CD4-positive, alpha-beta T cell treated with Interleukin-4 for 4 hours (primary cell): ENCODE measurements around the gene ZNF22.

ENCODE experiments used
- DNase-seq: peaks from one replicate; pipeline ENCODE4 v3.0.0-alpha.2; 2020

ZNF22 gene

GRCh38 chr10:44965651-44966097, 35.0 kb upstream of the ZNF22 start:
- no peak for DNase-seq

- no peak for DNase-seq
These were observed 34.5 kb upstream of the ZNF22 start for GRCh38 chr10:44966129-44966815.

- no peak for DNase-seq
These were observed 33.8 kb upstream of the ZNF22 start for GRCh38 chr10:44966816-44967509.

GRCh38 chr10:44967616-44968015, 33.1 kb upstream of the ZNF22 start:
- no peak for DNase-seq

GRCh38 chr10:44968091-44968490, 32.6 kb upstream of the ZNF22 start:
- DNase-seq, result peak; percentile 18

DNA sequence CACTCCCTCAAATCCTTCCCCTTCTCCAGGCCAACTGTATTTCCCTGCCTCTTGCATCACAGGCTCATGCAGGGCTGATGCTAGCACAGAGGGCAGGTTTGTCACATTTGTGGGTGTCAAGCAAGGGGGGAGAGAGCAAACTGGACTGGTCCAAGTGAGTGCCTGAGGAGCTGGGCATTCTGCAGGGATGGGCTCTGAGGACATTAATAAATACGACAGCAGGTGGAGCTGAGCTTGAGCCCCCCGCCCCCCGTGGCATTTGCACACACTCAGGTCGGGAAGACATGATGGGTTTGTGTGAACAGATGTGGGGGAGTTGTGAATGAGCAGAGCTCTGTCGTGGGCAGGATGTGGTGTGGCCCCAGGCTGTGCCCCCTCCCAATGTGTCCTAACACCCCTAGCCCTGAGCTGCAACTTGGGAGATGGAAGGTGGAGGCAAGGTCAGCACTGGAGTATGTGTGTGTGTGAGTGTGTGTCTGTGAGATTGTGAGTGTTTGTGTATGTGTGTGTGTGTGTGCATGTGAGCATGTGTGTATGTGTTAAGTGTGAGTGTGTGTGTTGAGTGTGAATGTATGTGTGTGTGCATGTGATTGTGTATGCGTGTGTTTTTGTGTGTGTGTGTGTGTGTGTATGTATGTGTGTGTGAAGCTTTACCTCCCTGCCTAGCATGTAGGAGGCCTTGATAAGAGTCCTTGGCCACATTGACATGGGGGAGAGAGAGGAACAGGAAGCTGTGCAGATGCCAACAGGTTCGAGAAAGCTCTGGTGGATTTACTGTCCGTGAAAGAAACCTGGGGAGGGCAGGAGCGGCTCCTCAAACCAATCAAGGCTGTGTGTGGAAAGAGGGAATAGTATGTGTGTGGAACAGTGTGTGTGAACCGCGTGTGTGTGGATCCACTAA, 32.0 kb upstream of the ZNF22 start:
- DNase-seq, result peak; percentile 32

GRCh38 chr10:44969854-44970253, 30.9 kb upstream of the ZNF22 start:
- DNase-seq, result no peak

DNA sequence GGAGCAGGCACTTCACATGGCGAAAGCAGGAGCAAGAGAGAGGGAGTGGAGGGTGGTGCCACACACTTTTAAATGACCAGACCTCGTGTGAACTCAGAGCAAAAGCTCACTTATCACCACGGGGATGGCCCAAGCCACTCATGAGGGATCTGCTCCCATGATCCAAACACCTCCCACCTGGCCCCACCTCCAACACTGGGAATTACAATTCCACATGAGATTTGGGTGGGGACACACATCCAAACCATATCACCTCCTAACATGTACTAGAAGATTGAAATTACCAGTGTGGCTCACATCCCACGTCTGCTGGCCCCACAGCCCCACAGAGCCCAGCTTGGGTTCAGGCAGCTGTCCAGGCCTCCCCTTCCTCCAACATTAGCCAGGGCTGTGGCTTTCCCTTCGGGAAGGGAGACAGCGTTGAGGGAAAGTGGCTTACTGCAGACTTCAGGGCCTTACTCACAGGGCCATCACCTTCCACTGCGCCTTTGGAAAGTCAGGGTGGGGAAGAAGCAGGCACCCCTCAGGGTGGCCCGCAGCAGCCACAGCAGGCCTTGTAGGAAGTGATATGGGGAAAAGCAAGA, 29.8 kb upstream of the ZNF22 start:
- DNase-seq, result no peak

GRCh38 chr10:44971434-44971833, 29.3 kb upstream of the ZNF22 start:
- DNase-seq, result no peak

DNA sequence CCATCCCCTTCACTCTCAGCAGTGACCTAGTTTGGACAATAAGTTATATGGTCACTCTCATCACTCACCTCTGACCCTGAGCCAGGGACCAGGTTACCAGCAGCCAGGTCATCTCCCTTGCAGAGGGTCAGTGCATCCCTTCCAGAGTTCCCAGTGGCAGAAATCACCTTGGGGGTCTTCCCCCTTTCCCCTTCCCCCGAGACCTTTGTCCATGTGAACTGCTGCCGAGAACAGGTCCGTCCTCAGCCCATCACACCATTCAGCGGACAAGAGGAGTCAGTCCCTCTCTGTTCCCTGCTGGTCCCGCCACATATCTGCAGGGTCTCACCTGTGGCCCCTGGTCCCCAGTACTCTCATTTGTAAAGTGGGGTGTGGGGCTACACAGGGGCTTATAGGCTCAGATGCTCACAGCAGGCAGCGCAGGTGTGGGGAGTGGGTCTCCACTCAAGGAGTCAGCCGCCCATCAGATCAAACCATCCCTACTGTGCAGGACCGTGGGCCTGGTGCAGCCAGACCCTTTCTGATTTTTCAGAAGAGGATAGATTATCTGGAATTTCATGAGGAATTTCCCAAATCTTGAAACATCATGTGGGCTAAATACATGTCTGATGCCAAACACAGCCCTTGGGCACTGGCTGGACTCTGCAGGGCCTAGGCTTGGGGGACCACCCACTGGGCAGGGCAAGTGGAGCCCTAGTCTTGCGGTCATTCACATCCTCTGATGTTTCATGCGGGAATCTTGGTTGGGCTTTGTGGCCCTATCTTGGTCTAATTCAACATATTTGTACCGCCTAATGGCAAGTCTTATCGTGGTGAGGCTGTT, 28.6 kb upstream of the ZNF22 start:
- no peak for DNase-seq

DNA sequence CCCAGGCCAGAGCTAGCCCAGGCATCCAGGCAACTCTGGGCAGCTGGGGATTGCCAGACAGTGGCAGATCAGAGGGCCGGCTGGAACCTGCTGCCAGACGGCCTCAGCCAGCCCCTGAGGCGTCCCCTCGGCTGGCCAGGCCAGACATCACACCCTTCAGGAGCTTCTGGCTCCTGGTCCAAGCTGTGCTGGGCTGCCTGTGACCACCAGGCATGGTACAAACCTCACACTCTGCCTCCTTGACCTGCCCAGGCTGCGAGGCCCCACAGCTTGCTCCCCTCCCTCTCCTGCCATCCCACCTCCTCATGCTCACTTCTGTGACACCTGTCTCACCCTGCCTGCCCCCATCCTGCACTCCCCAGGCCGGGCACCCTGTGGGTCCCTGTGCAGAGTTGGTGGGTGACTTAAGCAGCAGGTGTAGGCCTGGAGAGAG, 27.8 kb upstream of the ZNF22 start:
- no peak for DNase-seq

GRCh38 chr10:44973323-44974081, 27.2 kb upstream of the ZNF22 start:
- peak; percentile 12 for DNase-seq

DNA sequence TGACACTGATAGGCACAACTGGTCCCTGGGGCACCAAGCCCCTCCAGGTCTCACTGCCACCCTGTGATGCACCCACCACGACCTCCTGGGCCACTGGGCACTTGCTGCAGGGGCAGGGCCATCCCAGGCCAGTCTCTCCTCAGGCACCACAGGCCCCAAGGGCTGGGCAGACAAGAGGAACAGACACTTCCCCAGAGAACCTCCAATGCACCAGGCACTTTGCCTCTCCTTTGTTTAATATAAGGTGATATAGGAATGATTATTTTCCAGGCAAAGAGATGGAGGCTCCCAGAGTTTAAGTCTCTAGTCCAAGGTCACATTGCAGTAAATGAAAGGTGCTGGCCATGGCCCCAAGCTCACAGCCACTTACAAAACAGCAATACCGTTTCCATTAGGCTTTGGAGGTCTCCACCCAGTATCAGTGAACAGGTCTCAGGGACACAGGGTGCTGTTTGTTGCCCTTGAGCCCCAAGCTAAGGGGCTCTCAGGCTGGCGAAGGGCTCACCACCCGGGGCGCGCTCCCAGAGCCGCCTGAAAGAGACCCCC, 26.6 kb upstream of the ZNF22 start:
- no peak for DNase-seq

GRCh38 chr10:44974628-44975430, 25.9 kb upstream of the ZNF22 start:
- DNase-seq, result peak; percentile 57

DNA sequence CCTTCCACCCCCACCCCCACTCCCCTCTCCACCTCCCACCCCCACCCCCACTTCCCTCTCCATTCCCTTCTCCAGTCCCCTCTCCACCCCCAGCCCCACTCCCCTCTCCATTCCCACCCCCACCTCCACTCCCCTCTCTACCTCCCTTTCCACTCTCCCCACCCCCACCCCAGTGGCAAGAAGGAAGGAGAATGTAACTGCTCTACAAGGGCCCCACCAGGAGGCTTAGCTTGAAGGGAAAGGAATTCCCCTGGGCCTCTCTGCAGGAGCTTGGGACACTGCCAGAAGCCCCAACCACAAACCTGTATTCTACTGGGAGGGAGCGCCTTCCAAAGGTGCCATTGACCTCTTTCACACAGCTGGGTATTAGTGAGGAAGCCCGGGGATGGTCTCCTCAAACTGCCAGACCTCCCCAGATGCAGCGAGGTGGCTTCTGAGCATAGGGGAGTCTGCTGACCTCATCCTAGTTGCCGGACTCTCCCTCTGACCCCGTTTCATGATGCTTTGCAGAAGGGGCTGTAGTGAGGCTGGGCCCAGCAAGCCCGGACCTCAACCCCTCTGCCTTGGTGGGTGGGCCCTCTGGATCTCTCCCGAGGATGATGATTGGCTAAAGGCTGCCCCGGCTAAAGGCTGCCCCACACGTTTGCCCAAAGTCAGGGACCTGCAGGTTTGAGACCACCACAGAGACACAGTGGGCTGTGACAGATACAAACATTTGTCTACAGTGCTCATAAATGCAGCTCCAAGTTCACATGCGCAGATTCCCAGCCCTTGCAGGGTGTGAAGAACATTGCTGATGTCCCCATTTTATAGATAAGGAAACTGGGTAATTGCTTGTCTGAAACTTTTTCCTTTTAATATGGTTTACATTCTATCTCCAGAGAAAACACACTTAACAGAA, 25.0 kb upstream of the ZNF22 start:
- DNase-seq, result no peak

- DNase-seq, result no peak
These were observed 24.1 kb upstream of the ZNF22 start for GRCh38 chr10:44976352-44977198.

DNA sequence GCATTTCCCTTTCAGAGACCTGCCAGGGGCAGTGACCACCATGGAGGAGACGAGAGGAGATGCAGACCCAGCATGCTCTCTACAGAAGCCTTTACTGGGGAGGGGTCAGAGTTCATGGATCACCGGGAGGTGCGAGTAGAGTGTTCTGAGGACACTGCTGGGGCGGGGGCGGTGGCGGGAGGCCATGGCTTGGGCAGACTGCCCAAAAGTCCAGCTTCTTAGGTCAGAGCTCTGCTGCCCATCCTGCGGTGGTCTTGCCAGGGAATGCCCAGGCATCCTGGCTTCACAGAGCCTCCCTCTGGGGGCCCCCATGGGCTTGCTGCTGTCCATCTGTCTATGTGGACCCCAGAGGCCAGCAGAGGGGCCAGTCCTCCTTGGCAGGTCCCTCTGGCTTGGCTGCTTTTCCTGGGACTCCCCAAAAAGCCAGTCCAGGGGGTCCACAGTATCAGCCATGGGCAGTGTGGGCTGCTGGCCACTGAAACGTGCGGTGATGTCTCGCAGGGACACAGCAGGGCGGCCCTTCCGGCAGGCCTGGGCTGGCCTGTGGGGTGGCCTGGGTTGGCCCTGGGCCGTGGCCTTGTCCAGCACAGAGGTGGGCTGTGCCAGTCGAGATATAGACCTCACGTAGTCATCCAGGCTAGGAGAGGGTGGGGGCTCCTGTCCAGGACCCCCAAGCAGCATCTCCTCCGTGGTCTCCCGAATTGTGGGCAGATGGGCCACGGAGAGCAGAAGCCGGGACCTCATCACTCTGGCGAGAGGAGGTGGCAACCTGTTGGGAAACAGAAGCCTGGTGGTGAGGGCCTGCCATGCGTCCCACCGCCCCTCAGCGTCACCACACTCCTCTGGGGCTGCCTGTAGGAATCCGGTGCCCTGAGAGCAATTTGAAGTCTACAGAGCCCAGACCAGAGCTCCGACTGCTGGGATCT, 23.2 kb upstream of the ZNF22 start:
- DNase-seq, result no peak
